ENCODE measurements around the gene MCF2L.

Gene MCF2L

GRCh38 chr13:113035213-113035800 lies 66.3 kb downstream of the MCF2L start:
- DNase-seq: no peak

GRCh38 chr13:113036401-113036800 lies 67.4 kb downstream of the MCF2L start:
- no peak for DNase-seq

- DNase-seq: no peak
These were observed 71.0 kb downstream of the MCF2L start for GRCh38 chr13:113040031-113040430.

- DNase-seq: no peak
These were observed 71.7 kb downstream of the MCF2L start for GRCh38 chr13:113040597-113041292.

GRCh38 chr13:113041293-113041690 lies 72.3 kb downstream of the MCF2L start:
- no peak for DNase-seq

GRCh38 chr13:113041896-113042295 lies 72.9 kb downstream of the MCF2L start:
- DNase-seq: no peak

GRCh38 chr13:113042456-113042855 lies 73.4 kb downstream of the MCF2L start:
- DNase-seq: no peak

- DNase-seq: no peak
These were observed 74.1 kb downstream of the MCF2L start for GRCh38 chr13:113043001-113043630.

GRCh38 chr13:113043931-113044330 lies 74.9 kb downstream of the MCF2L start:
- DNase-seq: no peak

- DNase-seq: no peak
These were observed 75.5 kb downstream of the MCF2L start for GRCh38 chr13:113044391-113045114.

GRCh38 chr13:113045251-113046127 lies 76.5 kb downstream of the MCF2L start:
- no peak for DNase-seq

- no peak for DNase-seq
These were observed 77.3 kb downstream of the MCF2L start for GRCh38 chr13:113046128-113046882.

- no peak for DNase-seq
These were observed 77.8 kb downstream of the MCF2L start for GRCh38 chr13:113046883-113047244.

GRCh38 chr13:113047587-113047986 lies 78.6 kb downstream of the MCF2L start:
- no peak for DNase-seq

GRCh38 chr13:113048766-113049165 lies 79.8 kb downstream of the MCF2L start:
- DNase-seq: no peak

- no peak for DNase-seq
These were observed 80.5 kb downstream of the MCF2L start for GRCh38 chr13:113049521-113049941.

GRCh38 chr13:113049981-113050380 lies 81.0 kb downstream of the MCF2L start:
- DNase-seq: no peak

GRCh38 chr13:113050734-113051431 lies 81.9 kb downstream of the MCF2L start:
- no peak for DNase-seq

GRCh38 chr13:113051641-113052040 lies 82.6 kb downstream of the MCF2L start:
- no peak for DNase-seq

GRCh38 chr13:113052206-113052605 lies 83.2 kb downstream of the MCF2L start:
- DNase-seq: no peak

- no peak for DNase-seq
These were observed 84.0 kb downstream of the MCF2L start for GRCh38 chr13:113052971-113053370.

Data from NCI-H1417 treated with DMSO at 0.1 percent for 48 hours (cell line).